HG03558 (cell line): ENCODE results near the gene CKM.
"Not testable (repeated sequence)": the region's sequence is repeated elsewhere in the genome, so short reads cannot be mapped to it uniquely, and the experiment has no call there.

Source experiments
- ATAC-seq: cut with Tn5 transposase; IDR thresholded peaks from one replicate; pipeline ENCODE4 v1.9.1; 2021; ENCODE audit warnings: moderate number of reproducible peaks; ENCODE audit not compliant: unreplicated experiment; ENCODE audit errors: extremely low read depth

CKM gene

DNA sequence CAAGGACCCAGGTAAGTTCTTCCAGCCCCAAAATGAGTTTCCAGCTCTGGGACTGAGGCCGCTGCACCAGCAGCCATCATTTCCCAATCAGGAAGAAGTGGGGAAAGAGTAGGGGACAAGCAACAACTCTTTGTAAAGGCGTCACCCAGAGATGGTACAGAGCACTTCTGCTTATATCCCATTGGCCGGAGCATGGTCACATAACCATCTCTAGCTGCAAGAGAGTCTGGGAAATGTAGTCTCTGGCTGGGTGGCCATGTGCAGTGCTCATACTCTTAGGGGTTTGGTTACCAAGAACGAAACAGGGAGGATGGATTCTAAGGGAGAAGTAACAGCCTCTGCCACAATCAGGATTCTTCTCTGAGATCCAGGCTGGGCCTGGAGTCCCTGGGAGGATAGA lies 26.3 kb downstream of the CKM start:
- ATAC-seq, result no peak

DNA sequence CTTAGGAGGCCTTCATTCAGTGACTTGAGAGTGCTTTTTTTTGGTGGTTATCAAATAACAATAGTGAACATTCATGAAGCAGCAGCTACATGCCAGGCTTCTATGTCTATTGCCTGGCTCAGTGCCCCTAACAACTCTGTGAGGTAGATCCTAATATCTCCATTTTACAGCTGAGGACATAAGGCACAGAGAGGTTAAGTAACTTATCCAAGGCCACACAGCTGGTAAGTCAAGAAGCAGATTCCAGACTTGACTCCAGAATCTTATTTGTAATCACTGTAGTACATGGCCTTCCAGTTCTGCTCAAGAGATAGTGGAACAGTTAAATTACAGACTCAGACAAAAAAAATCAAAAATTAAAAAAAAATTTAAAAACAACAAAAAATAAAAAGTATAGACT lies 26.8 kb downstream of the CKM start:
- ATAC-seq, result no peak

DNA sequence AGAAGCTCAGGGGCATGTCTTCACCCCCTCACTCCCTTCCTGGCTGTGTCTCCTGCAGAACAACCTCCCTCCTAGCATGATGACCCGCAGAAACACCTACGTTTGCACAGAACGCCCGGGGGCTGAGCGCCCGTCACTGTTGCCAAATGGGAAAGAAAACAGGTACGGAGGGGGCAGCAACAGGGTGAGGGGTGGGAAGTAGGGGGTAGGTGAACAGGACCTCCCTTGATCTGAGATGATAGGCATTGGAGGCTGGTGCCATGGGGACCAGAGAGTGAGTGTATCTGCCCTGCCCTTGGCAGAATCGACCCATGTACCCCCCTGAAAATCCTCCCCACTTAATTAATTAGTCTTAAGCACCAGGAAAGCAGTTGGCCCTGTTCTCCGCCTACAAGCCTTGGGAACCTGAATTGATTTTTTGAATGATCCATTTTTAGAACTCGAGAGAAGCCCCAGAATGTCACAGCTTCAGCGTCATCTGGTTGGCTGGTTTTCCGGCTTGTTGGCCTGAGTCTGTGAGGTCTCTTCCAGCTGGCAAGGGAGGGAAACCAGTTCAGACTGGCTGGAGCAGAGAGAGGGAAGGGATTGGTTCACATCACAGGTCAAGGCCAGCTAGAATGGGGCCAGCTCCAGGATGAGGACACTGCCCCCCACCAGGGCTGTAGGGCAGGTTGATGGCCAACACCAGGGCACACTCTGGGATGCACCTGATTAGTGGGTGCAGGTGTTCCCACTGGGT lies 28.2 kb downstream of the CKM start:
- no peak for ATAC-seq

DNA sequence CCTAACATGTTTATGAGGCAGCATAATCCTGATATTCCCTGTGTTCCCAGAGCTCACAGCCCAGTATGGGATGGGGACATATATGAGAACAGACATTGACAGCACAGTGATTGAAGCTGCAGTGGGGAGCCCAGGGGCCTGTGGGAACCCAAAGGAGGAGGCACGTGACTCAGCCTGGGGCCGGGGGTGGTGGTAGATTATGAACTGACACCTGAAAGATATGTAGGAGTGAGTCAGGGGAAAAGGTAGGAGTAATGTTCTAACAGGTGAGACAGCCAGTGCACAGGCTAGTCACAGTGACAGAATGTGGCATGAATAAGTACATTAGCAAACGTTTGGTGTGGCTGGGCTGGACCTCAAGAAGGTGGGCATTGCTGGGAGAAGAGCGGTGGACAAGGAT lies 29.0 kb downstream of the CKM start:
- no peak for ATAC-seq

DNA sequence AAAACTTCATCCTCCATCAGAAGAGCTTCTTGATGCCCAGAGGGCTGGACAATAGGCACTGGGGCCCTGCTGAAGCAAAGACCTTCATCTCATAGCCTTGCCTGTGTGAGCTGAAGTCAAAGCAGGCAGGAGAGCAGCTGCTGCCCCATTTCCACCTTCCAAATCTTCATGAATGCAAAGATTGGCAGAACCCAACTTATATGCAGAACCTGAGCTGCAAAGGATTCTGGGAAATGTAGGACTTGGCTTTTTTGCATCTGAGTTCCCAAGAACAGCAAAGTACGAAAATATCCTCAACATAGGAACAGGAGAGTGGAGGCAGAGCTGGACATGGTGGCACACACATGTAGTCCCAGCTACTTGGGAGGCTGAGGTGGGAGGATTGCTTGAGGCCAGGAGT lies 30.8 kb downstream of the CKM start:
- ATAC-seq, result no peak

- no peak for ATAC-seq
Measured at GRCh38 chr19:45290381-45290931, 32.2 kb downstream of the CKM start.

GRCh38 chr19:45283443-45284033 lies 39.1 kb downstream of the CKM start:
- ATAC-seq, result no peak

DNA sequence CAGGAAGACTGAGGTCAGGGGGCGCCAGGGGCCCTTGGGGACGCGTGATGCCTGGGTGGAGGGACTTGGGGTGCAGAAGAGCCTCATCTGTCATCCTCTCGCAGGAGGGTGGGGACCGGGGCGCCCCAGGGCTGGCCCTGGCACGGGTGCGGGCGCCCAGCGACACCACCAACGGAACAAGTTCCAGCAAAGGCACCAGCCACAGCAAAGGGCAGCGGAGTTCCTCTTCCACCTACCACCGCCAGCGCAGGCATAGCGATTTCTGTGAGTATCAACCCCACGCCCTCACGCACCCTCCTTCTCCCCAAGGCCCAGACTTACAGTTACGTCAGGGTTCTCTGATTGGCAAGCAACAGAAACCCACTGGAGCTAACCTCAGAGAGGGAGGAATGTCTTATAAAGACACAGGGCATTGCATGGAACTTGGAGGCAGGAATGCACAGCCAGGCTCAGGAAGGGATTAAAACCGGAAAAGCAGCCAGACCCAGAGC lies 42.2 kb downstream of the CKM start:
- ATAC-seq, result no peak

DNA sequence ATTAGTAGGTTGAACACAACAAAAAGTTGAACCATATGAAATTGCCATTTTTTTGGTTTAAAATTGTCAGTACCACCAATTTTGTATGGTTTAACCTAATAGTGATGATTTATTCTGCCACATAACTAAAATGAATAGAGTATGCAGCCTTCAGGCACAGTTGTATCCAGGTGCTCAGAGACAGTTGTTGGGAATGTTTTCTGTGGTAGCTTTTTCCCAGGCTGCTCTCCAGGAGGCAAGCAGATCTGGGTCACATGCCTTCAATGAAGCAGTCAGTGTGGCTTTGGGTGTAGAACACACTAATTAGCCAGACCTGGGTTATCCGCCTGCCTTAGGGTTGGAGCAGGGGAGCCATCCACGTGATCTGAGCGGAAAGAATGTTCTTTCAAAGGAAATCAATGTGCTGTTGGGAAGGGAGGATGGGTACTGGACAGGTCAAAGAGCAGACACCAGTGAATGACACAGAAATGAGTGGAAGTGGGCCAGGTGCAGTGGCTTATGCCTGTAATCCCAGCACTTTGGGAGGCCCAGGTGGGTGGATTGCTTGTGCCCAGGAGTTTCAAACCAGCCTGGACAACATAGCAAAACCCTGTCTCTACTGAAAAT lies 43.0 kb downstream of the CKM start:
- ATAC-seq, result no peak

DNA sequence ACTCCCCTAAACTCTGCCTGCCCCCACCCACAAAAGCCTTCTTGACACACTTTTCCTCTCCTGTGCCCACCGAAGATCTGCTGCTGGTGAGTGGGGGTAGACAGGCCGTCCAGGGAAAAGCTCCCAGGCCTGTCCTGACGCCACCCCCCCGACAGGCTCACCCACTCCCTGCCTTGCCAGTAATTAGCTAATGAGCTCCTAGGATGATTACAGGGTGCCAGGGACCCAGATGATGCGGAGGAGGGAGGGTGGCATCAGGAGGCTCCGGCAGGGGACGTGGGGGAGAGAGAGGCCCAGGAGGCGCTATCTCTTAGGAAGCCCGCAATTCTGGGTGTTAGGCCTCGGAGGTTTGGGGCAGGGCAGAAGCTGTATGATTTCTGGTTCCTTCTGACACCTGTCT lies 44.6 kb downstream of the CKM start:
- no peak for ATAC-seq

DNA sequence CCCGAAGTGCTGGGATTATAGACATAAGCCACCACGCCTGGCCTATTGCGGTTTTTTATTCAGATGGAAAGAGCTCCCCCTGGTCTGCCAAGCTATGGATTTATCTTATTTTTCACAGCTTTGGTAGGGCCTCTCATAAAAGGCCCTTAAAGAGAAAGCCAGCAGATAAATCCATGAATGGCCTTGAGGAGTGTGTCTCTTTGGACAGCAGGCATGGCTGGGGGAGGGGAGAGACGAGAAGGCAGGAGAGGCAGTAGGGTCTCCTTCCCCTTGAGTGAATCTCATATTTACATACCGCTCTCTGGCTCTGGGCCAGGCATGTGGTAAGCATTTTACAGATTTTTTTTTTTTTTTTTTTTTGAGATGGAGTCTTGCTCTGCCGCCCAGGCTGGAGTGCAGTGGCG lies 46.4 kb downstream of the CKM start:
- no peak for ATAC-seq

GRCh38 chr19:45275370-45275971 lies 47.2 kb downstream of the CKM start:
- no peak for ATAC-seq

- no peak for ATAC-seq
Measured at GRCh38 chr19:45273521-45273855, 49.2 kb downstream of the CKM start.

GRCh38 chr19:45271735-45272108 lies 51.0 kb downstream of the CKM start:
- ATAC-seq, result no peak

DNA sequence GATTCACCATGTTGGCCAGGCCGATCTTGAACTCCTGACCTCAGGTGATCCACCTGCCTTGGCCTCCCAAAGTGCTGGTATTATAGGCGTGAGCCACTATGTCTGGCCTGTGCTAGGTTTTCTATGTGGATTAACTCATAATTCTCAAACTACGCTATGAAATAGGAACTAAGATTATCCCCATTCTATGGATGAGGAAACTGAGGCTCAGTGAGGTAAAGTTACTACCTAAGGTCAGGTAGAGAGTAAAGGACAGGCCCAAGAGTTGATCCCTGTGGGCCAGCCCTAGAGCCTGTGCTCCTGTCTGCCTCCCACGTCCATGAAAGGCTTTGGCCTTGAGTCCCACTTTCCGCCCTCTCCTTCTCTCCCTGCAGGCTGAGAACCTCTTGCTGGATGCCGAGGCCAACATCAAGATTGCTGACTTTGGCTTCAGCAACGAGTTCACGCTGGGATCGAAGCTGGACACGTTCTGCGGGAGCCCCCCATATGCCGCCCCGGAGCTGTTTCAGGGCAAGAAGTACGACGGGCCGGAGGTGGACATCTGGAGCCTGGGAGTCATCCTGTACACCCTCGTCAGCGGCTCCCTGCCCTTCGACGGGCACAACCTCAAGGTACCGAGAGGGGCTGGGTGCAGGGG lies 51.5 kb downstream of the CKM start:
- ATAC-seq, result no peak

DNA sequence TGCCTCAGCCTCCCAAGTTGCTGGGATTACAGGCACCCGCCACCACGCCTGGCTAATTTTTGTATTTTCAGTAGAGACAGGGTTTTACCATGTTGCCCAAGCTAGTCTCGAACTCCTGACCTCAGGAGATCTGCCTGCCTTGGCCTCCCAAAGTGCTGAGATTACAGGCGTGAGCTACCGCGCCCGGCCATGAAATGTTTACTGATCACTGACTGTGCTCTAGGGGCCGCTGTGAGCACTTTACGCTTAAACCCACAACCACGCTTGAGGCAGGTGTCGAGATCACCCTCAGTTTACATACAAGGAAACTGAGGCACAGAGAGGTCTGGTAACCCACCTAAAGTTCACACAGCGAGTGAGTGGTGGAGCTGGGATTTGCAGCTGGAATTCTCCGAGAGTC lies 52.7 kb downstream of the CKM start:
- not testable (repeated sequence) for ATAC-seq

DNA sequence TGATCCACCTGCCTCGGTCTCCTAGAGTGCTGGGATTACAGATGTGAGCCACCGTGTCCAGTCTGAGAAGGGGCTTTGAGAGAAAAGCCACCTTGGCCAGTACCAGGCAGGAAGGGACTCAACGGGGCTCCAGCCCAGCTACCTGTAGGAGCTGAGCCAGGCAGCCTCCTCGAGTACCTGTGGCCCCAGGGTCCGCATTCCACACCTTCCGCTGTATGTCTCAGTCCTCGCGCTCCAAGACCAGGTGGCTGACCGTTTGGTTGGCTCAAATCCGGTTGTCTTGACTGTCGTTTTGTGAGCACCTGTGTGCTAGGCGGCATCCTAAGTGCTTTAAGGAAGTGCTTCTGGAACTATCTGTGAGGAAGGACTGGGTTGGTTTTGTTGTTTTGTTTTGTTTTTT lies 55.4 kb downstream of the CKM start:
- no peak for ATAC-seq

DNA sequence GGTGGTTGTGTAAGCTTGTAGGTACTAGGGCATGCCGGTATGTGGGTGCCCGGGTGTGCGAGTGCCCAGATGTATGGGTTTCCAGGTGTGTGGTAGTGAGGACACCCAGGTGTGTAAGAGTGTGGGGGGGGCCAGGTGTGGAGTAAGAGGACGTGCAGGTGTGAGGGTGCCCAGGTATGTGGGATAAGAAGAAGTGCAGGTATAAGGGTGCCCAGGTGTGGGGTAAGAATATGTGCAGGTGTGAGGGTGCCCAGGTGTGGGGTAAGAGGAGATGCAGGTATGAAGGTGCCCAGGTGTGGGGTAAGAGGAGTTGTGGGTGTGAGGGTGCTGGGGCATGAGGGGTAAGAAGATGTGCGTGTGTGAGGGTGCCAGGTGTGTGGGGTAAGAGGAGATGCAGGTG lies 57.3 kb downstream of the CKM start:
- no peak for ATAC-seq

GRCh38 chr19:45264781-45265317 lies 57.8 kb downstream of the CKM start:
- no peak for ATAC-seq

DNA sequence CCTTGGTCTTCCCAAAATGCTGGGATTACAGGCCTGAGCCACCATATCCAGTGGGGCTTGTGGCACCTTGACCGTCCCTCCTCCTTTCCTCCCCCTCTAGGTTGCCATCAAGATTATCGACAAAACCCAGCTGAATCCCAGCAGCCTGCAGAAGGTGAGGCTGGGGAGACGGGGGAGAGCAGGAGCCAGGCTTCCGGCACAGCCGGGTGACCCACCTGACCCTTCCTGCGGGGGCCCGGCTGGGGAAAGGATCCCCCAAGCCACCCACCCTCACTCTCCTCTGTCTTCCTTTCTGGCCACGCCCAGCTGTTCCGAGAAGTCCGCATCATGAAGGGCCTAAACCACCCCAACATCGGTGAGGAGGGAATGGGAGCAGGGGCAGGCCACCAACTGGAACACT lies 59.7 kb downstream of the CKM start:
- no peak for ATAC-seq
